ENCODE data around the gene PRAMEF12.
"Not testable (repeated sequence)": the region's sequence is repeated elsewhere in the genome, so short reads cannot be mapped to it uniquely, and the experiment has no call there.

PRAMEF12 gene

DNA sequence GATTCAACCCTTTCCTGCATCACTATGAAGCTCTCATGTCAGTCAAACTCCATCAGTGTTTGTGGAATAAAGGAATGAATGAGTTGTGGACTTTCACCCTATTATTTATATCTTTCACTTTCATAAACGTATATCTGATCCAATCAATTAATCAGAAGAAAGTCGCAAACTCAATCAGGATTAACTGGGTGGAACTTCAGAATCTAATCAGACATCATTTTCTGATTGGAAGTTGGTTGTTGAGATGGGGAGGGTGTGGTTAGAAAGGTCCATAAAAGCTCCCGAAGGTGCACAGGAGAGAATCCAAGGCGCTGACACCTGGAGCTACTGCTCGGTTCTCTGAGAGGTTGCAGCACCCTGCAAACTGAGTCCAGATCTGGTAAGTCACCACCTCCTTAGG lies at the start of gene PRAMEF12:
PRAMEF12 (plus strand) TSS at position 301 of the 400 bp plus-strand sequence. CDS start 1,130 bp downstream, outside the sequence.
- no peak for DNase-seq

DNA sequence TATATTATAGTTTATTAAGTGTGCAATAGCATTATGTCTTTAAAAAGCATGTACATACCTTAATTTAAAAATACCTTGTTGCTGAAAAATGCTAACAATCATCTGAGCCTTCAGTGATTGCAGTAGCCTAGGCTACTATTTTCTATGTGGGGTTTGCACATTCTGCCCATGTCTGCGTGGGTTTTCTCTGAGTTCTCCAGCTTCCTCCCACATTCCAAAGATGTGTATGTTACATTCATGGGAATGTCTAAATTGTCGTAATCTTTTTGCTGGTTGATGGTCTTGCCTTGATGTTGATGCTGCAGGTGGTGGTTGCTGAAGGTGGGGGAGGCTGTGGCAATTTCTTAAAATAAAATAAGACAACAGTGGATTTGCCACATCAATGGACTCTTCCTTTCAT lies 45.1 kb upstream of the PRAMEF12 start:
- no peak for DNase-seq

DNA sequence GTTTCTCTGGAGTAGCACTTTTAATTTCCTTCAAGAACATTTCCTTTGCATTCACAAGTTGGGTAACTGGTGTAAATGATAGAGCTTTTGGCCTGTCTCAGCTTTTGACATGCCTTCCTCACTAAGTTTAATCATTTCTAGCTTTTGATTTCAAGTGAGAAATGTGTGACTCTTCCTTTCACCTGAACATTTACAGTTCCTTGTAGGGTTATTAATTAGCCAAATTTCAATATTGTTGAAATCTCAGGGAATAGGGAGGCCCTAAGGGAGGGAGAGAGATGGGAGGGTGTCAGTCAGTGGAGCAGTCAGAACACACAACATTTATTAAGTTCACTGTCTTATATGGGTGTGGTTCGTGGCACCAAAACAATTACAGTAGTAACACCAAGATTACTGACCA lies 43.4 kb upstream of the PRAMEF12 start:
- no peak for DNase-seq

DNA sequence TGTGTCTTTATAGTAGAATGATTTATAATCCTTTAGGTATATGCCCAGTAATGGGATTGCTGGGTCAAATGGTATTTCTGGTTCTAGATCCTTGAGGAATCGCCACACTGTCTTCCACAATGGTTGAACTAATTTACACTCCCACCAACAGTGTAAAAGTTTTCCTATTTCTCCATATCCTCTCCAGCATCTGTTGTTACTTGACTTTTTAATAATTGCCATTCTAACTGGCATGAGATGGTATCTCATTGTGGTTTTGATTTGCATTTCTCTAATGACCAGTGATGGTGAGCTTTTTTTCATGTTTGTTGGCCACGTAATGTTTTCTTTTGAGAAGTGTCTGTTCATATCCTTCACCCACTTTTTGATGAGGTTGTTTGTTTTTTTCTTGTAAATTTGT lies 42.5 kb upstream of the PRAMEF12 start:
- not testable (repeated sequence) for DNase-seq

DNA sequence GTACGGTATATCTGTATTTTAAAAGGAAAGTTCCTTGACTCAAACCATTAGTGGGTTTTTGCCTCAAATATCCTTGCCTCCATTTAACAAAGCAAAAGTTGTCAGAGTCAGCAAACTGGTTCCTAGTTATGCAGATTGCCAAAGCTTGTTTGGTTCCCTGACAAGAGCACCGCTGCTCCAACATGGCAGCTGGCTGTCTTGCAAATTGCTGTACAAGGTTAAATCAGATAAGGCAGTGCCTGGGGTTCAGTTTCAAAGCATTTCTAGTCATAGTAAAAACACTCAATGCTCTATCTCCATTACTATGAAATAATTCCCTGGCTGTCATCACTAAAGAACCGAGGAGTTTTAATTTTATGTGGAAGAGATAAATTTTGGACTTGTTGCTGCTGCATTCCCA lies 38.9 kb upstream of the PRAMEF12 start:
- DNase-seq = no peak

DNA sequence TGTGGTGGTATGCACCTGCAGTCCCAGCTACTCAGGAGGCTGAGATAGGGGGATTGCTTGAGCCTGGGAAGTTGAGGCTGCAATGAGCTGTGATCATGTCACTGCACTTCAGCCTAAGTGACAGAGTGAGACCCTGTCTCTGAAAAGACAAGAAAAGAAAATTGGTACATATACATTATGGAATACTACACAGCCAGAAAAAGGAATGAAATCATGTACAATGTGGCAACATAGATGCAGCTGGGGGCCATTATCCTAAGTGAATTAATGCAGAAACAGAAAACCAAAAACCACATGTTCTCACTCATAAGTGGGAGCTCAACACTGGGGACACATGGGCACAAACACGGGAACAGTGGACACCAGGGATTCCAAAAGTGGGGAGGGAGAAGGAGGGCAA lies 34.6 kb upstream of the PRAMEF12 start:
- no peak for DNase-seq

DNA sequence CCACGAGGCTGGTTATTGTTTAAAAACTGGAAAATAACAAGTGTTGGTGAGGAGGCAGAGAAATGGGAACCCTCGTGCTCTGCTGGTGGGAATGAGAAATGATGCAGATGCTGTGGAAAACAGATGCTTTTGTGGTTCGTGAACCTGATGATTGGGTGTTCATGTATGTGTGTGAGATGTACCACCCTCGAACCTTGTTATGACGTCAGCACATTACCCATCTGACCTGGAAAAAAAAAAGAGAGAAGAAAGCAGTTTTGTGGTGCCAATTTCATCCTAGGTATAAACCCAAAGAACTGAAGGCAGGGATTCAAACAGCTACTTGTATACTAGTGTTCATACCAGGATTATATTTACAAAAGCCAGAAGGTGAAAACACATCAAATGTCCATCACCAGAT lies 33.9 kb upstream of the PRAMEF12 start:
- DNase-seq = no peak

DNA sequence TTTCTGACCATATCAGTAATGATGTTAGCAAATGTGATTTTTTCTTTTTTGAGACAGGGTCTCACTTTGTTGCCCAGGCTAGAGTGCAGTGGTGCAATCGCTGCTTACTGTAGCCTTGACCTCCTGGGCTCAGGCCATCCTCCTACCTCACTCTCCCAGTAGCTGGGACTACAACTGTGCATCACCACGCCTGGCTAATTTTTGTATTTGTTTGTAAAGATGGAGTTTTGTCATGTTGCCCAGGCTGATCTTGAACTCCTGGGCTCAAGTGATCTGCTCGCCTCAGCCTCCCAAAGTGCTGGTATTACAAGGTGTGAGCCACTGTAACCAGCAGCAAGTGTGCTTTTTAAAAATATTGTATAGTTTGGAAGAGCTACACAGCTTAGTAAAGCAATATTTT lies 31.6 kb upstream of the PRAMEF12 start:
- no peak for DNase-seq

DNA sequence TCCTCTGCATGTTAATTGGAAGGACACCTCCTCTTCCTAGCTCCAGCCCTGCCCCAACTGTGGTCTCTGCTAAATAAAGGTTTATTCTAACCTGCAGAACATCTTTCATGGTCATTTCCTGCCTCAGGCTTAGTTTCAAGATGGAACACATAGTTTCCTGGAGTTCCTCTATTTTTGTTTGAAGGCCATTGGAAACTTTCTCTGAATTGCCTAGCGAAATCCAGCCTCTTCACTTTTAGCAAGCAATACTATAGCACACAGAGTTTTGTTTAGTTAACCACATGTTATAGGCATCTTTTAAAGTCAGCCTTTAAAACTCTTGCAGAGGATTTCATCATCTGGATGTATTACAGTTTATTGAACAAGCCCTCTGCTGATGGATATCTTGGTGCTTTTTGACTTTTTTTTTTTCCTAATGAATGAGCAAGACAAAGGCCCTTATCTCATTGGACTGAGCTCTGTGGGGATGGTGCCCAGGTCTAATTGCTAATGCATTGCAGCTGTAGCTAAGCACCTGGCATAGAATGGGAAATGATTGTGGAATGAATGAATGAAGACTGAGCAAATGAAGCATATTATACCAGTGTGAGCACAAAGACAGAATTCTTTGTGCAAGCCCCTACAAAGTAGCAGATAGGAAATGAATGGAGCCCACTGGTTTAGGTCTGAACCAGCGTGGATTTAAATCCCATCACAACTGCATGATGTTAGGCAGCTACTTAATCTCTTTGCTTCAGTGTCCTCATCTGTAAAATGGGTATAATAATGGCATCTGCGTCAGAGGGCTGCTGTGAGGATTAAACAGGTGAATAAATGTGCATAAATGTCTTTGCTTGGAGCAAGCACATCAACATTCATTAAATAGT lies 28.2 kb upstream of the PRAMEF12 start:
- DNase-seq = no peak

DNA sequence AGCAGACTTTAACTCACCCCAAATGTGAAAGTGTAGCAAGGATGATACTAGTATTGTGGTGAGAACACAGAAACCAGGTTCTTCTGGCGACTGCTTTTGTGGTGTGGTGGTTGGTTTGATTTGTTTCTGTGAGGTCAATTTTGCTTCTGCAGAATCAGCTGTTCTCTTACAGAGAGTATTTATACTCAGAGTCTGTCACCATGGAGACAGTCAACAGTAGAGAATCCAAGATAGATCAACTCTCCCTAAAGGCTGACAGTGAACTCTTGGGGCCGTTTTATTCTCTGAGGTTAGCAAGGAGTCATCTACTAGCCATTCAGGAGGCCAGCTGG lies 27.6 kb upstream of the PRAMEF12 start, which contains the start of gene CFAP107:
CFAP107 (plus strand) TSS at position 209 of the 332 bp plus-strand sequence. CDS start 231 bp downstream, outside the sequence.
- no peak for DNase-seq

DNA sequence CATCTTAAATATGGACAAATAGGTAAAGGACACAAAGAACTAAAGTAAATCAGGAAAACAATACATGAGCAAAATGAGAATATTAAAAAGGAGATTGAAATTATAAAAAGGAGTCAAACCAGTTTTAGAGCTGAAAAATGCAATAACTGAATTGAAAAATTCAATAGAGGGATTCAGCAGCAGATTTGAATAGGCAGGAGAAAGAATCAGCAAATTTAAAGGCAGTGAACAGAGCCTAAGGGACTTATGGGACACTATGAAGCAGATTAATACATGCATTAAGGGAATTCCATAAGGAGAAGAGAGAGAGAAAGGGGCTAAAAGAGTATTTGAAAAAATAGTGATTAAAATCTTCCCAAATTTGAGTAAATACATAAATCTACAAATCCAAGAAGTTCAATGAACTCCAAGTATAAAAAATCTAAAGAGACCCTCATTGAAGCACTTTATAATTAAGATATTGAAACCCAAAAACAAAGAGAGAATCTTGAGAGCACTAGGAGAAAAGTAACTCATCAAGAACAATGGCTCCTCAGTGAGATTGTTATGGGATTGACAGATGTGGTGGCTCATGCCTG lies 24.7 kb upstream of the PRAMEF12 start:
- no peak for DNase-seq

DNA sequence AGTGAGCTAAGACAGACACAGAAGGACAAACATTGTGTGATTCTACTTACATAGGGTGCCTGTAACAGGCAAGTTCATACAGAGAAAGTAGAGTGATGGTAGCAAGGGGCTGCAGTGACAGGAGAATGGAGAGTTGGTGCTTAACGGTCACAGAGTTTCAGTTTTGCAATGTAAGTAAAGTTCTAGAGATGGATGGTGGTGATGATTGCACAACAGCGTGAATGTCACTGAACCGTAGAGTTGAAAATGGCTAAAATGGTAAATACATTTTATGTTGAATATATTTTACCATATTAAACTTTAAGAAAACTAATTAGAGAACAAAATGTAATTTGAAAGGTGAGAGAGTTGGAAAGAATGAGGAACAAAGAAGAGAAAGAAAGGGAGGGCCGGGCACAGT lies 18.8 kb upstream of the PRAMEF12 start:
- DNase-seq = no peak

DNA sequence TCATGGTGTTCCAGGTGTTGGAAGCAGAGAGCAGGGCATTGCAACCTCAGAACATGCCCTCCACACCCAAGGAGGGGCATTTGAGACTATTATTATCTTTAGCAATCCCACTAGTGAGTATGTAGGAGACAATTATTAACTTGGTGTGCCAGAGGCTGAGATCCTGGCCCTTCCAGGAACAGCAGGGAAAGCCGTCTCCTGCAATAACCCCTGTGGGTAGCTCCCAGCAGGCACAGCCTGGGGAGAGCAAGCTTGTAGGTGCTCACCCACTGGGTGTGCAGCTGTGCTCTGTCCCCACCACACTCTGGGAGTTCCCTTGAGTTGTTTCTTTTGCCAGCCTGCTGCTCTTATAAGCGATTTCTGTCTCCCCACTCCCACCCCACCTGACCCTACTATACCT lies 17.3 kb upstream of the PRAMEF12 start:
- DNase-seq = no peak

DNA sequence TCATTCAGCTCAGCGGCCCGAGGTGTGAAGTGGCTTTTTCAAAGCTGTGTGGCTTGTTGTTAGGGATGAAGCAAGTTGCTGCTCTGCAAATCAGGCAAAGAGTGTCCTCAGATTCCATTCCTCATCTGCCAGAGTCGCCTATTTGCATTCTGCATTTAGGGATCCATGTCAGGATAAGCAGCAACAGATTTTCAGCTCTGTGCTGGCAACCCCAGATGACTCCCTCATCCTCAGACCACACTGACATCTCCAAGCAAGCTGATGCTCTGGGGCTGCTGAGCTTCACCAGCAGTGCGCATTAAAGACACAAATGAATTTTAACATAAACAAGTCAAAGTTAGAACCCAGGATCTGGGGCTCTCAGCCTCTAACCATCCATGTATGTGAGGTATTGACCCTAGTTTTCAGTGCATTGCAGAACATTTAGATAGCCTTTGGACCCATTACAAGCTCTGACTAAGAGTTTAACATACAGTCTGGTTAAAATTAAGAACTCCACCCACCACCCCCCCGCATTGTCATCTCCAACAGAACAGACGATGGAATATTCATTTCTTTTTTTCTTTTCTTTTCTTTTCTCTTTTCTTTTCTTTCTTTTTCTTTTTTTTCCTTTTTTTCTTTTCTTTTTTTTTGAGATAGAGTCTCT lies 16.6 kb upstream of the PRAMEF12 start:
- DNase-seq = no peak

DNA sequence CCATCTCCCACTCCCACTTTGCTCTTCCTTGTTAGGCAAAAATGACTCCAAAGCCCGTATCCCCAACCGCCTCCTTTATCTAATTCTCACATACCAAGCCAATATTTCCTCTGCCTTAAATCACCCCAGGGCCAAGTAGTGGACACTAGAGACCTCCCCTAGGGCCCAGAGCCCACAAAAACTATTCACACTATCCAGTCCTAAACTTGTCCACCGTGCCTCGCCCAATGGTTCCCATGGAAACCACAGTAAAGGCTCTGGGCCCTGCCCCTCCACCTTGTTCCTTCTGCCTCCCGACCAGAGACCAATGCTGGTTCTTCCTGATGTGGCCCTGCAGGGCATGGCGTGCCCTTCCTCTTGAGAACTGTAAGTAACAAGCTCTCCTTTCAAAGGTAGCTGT lies 15.7 kb upstream of the PRAMEF12 start:
- DNase-seq = no peak

DNA sequence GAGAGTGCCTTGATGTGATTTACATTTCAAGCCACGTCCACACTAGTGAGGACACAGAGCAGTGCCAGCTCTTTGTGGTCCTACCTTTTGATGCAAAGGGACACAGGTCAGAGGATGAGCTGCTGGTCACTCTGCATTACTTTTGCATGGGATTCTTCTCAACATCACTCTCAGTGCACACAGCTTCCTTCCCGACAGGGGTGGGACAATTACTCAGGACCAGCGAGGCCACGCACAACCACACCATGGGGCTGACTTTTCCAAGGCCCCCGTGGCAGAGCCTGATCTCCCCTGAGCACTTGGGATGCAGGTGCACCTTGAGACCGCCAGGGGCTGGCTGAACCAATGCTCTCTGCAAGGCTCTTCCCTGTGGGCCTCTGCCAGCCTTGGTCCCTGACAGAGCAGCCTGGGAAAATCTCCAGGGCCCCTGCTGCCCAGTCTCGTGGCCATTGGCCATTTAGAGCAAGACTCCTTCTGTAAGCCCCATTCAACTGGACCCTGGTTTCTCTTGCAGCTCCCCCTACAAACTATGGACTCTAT lies 13.2 kb upstream of the PRAMEF12 start:
- DNase-seq = no peak

DNA sequence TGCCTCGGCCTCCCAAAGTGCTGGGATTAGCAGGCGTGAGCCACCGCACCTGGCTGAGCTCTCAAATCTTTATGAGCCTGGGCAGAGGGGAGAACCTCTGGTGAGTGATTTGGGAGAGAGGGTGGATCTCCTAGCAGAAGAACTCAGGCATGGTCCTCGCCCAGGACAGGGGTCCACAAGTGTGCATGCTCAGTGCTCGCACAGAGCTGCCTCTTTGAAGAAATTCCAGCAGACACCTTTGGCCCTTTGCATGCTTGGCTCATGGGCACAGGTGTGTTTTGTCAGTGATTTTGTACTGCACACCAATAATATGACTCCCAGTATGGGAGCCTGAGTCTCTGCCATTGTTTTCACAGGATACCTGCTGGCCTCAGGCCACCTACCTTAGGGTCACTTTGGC lies 11.8 kb upstream of the PRAMEF12 start:
- DNase-seq = no peak

DNA sequence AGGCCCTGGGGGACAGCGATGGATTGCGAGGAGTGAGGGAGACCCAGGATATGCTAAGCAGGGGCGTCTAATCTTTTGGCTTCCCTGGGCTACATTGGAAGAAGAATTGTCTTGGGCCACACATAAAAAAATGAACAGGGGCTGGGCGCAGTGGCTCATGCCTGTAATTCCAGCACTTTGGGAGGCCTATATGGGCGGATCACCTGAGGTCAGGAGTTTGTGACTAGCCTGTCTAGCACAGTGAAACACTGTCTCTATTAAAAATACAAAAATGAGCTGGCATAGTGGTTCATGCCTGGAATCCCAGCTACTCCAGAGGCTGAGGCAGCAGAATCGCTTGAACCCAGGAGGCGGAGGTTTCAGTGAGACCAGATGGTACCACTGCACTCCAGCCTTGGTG lies 10.8 kb upstream of the PRAMEF12 start:
- DNase-seq = no peak

DNA sequence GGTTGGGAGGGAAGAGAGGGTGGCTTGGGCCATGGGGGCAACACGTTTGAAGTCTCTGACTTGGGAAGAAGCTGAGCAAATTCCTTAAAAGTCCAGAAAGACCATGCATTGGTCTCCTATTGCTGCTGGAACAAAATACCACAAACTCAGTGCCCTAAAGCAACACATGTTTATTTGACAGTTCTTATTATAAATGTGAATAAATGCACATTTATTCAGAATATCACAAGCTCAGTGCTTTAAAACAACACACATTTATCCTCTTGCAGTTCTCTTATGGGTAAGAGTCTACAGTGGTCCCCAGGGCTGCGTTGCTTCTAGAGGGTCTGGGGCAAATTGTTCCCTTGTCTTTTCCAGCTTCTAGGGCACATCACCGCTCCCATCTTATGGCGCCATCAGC lies 10.1 kb upstream of the PRAMEF12 start:
- DNase-seq = no peak

DNA sequence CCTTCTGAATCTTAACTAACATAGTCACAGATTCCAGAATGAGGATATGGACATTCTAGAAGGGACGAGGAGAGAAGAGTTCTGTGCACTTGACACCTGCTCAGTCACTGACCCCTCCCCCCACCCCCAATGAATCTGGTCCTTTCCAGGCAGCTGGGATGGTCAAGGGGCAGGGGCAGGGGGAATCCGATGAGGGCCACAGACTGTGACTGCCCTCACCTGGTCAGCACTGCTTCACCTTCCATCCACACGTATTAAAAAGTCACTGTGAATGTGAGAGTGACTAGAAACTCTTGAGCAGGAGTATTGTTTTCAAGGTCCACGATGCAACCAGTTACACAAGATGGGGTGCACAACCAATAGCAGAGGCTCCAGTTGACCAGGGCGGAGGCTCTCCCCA lies 9.5 kb upstream of the PRAMEF12 start:
- DNase-seq = no peak

DNA sequence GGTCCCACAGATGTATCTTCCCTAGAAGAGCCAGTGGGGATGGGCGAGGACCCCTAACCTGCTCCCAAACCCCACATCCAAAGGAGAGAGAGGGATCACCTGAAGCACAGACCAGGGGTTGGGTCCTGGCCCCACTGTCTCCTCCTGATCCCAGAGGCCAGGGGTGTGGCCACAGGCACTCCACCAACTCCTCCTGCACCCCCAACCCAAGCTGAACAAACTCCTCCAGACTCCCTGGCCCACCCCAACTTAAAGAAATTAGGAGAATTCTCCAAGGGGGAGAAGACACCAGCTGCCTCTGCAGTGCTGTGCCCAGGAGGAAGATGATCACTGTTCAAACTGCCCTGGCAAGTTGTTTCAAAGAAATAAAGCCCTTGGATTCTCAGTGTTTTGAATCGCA lies 4.5 kb upstream of the PRAMEF12 start:
- DNase-seq = no peak

DNA sequence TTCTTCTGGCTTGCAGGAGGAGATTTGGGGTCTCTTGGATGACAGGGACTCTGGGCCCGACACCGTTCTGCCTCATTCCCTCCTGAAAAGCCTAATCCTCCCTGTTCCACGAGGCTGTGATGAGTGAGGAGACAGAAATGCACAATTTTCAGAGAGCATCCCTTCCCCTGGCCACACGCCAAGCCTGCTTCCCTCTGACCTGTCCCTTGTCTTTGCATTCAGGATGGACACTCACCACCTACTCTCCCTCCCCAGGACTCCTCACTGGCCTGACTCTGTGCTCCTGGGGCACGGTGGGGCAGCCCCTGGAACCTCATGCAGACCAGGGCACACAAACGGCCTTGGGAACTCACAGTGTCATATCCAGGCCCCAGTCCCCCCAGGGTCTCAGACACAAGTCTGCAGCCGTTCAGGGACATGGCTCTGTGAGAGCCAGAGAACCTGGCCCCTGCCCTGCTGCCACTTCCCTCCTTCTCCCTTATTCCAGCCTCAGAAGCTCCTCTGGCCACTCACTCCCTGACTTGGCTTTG lies 3.5 kb upstream of the PRAMEF12 start:
- DNase-seq = no peak

DNA sequence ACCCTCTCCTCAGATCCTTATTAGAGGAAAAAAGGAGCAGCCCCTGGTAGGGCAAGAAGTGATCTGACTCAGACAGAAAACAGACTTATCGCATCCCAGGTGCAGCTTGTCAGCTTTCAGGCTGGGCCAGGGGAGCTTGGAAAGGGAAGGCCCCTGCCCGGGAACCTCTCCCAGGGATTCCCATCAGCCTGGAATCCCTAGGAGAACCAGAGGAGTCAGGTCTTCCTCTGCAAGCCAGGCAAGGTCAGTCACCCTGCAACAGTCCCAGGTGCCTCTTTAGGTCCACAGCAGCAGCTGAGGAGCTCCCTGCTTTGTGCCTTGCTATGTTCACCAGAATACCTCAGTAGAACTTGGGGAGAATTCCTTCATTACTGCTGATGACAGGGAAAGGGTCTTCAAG lies 2.9 kb upstream of the PRAMEF12 start:
- DNase-seq = no peak

DNA sequence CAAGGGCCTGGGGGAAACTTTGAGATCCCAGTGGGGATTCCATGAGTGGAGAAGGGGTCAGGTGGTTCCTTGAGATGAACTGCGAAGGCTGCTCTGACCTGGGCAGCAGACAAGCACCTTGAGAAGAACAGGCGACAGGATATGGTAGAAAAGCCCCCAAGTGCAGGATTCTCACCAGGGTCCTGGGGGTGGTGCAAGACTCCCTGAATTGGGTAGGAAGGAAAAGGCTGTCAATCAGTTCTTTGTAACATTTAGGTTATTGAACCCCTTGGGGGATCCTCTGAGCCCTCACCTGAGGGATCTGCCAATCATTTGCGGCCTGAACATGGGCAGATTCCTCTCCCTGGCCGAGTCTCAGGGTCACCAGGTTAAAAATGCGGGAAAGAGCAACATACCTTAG lies 2.4 kb upstream of the PRAMEF12 start:
- DNase-seq = no peak

Measured in NCI-H2171 treated with DMSO at 0.1 percent for 48 hours (cell line).